AG09309 (cell line): ENCODE data around the gene FTH1.

ENCODE experiments used
- DNase-seq: peaks from one replicate; pipeline ENCODE4 v3.0.0-alpha.2; 2010; ENCODE audit warnings: low read depth
- H3K4me3 ChIP-seq: 2 replicates; pipeline ENCODE4 v1.5.1; 2011; ENCODE audit warnings: mild to moderate bottlenecking, low read depth, low read length, moderate library complexity; ENCODE audit not compliant: control insufficient read depth
- CTCF ChIP-seq: IDR thresholded peaks from 2 replicates; pipeline ENCODE4 v1.5.1; 2011; ENCODE audit warnings: mild to moderate bottlenecking, low read depth, low read length, inconsistent platforms; ENCODE audit not compliant: insufficient read depth, control insufficient read depth; ENCODE audit errors: missing control alignments

Gene FTH1

GRCh38 chr11:61967116-61967923 is at the start of gene FTH1:
TSS of gene FTH1 (minus strand) at chr11:61967634. CDS start at chr11:61967425, 209 bp downstream.
- peak within 1 kb of the TSS; percentile 97 for H3K4me3 ChIP-seq
- peak; percentile 58 for DNase-seq
- TF ChIP-seq CTCF: no peak

- no peak for TF ChIP-seq CTCF
- DNase-seq: no peak
- H3K4me3 ChIP-seq: no peak overlapping the region
Measured at GRCh38 chr11:62015615-62016014, 48.2 kb upstream of the FTH1 start.

GRCh38 chr11:62013537-62014476 is 46.4 kb upstream of the FTH1 start:
- no peak for TF ChIP-seq CTCF
- DNase-seq: peak; percentile 47
- H3K4me3 ChIP-seq: no peak overlapping the region

- no peak for DNase-seq
- no peak for TF ChIP-seq CTCF
- no peak overlapping the region for H3K4me3 ChIP-seq
Measured at GRCh38 chr11:62012832-62013461, 45.5 kb upstream of the FTH1 start.

GRCh38 chr11:62012451-62012831 is 45.0 kb upstream of the FTH1 start:
- DNase-seq: peak; percentile 14
- no peak for TF ChIP-seq CTCF
- H3K4me3 ChIP-seq: no peak overlapping the region

GRCh38 chr11:62011881-62012280 is 44.4 kb upstream of the FTH1 start:
- TF ChIP-seq CTCF: no peak

More at GRCh38 chr11:62011881-62012280, 44.4 kb upstream of the FTH1 start:
- H3K4me3 ChIP-seq: no peak overlapping the region
- no peak for DNase-seq
